ENCODE measurements around the gene CCNG2.

CCNG2 gene

GRCh38 chr4:77202491-77202890 is 45.5 kb downstream of the CCNG2 start:
- DNase-seq (ENCODE audit: low read depth in 2 of 2), result no peak

GRCh38 chr4:77203380-77204197 is 46.6 kb downstream of the CCNG2 start:
- DNase-seq (ENCODE audit: low read depth in 2 of 2), result peak; percentile 33 to 40

GRCh38 chr4:77204621-77205020 is 47.6 kb downstream of the CCNG2 start:
- no peak for DNase-seq (ENCODE audit: low read depth in 2 of 2)

- no peak for DNase-seq (ENCODE audit: low read depth in 2 of 2)
Observed at GRCh38 chr4:77209012-77209411, 52.0 kb downstream of the CCNG2 start.

GRCh38 chr4:77209936-77210335 is 52.9 kb downstream of the CCNG2 start:
- no peak for DNase-seq (ENCODE audit: low read depth in 2 of 2)

GRCh38 chr4:77215107-77215506 is 58.1 kb downstream of the CCNG2 start:
- no peak for DNase-seq (ENCODE audit: low read depth in 2 of 2)

- no peak for DNase-seq (ENCODE audit: low read depth in 2 of 2)
Observed at GRCh38 chr4:77217526-77217925, 60.5 kb downstream of the CCNG2 start.

- DNase-seq (ENCODE audit: low read depth in 2 of 2), result no peak
Observed at GRCh38 chr4:77219266-77219665, 62.3 kb downstream of the CCNG2 start.

All from activated CD8-positive, alpha-beta memory T cell treated with anti-CD3 and anti-CD28 coated beads for 4 hours (primary cell).